ENCODE measurements around the gene IQGAP3. TPM values are rescaled to one million over a fixed set of nuclear protein-coding genes. Genes with fewer than 3 reads are reported as not detected.
"Not testable (repeated sequence)": the region's sequence is repeated elsewhere in the genome, so short reads cannot be mapped to it uniquely, and the experiment has no call there.

Gene IQGAP3
- total RNA-seq, 4 donors from 2014 or later, result 7.1 to 12.8 (median 8.6) TPM

DNA sequence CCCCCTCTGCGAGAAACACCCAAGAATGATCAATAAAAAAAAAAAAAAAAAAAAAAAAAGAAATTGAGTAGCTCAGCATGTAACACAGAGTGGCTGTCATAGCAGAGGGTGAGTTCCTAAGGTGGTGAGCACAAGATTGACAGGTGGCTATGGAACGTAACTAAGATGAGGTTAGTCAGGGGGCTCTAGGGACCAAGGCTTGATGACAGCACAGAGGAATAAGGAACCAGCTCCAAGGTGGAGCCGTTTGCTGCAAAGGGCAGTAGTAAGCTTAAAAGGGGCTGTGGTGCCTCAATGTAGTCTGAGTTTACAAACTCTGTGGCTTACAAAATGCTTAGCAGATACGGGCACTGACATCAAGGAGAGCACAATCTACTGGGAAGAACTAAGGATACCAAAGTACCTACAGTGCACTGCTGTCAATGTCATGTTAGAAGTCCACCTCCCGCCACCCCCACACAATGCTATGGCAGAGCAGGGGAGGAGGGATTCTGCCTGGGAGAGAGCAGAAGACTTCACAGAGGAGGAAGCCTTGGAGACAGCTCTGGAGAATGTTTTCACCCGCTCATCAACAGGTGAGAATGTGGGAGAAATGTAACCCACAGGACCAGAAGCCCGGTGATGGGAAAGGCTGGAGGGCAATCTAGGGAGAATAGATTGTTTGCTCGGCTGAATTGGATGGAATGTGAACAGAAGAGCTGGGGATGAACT lies 13.1 kb downstream of the IQGAP3 start:
- no peaks in the 10 kb centered on the region for H3K9me3 ChIP-seq
- H3K4me3 ChIP-seq, result no peak overlapping the region
- TF ChIP-seq, protein P1, sequence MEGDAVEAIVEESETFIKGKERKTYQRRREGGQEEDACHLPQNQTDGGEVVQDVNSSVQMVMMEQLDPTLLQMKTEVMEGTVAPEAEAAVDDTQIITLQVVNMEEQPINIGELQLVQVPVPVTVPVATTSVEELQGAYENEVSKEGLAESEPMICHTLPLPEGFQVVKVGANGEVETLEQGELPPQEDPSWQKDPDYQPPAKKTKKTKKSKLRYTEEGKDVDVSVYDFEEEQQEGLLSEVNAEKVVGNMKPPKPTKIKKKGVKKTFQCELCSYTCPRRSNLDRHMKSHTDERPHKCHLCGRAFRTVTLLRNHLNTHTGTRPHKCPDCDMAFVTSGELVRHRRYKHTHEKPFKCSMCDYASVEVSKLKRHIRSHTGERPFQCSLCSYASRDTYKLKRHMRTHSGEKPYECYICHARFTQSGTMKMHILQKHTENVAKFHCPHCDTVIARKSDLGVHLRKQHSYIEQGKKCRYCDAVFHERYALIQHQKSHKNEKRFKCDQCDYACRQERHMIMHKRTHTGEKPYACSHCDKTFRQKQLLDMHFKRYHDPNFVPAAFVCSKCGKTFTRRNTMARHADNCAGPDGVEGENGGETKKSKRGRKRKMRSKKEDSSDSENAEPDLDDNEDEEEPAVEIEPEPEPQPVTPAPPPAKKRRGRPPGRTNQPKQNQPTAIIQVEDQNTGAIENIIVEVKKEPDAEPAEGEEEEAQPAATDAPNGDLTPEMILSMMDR (IDR thresholded peaks at IDR 0.05), result no peak
- TF ChIP-seq POLR2A (IDR thresholded peaks at IDR 0.05), result no peak
- no peak for DNase-seq
- H3K27me3 ChIP-seq, result no peaks in the 10 kb centered on the region
- H3K27ac ChIP-seq, result no peak overlapping the region
- no peaks in the 10 kb centered on the region for H3K36me3 ChIP-seq
- H3K4me1 ChIP-seq, result peaks cover 0 to 8% (median 0%) of the 10 kb centered on the region in 3 donors
- WGBS, 2 donors, result 66% methylated on average over 7 of the region's 8 CpGs
- intact Hi-C loops (cut with DNase I), result no loop called here

GRCh38 chr1:156556354-156556753 lies 16.0 kb downstream of the IQGAP3 start:
- no peaks in the 10 kb centered on the region for H3K9me3 ChIP-seq
- no peaks in the 10 kb centered on the region for H3K27me3 ChIP-seq
- 67 to 81% methylated on average over 6 of the region's 9 CpGs for WGBS, 2 donors
- TF ChIP-seq, protein P1 (IDR thresholded peaks at IDR 0.05), result no peak
- no peak for TF ChIP-seq POLR2A (IDR thresholded peaks at IDR 0.05)
- H3K36me3 ChIP-seq, result no peaks in the 10 kb centered on the region
- H3K4me3 ChIP-seq, result no peak overlapping the region
- DNase-seq, result no peak
- H3K27ac ChIP-seq, result no peak overlapping the region
- peaks cover 0 to 8% (median 0%) of the 10 kb centered on the region in 3 donors for H3K4me1 ChIP-seq
- intact Hi-C loops (cut with DNase I), result no loop called here

DNA sequence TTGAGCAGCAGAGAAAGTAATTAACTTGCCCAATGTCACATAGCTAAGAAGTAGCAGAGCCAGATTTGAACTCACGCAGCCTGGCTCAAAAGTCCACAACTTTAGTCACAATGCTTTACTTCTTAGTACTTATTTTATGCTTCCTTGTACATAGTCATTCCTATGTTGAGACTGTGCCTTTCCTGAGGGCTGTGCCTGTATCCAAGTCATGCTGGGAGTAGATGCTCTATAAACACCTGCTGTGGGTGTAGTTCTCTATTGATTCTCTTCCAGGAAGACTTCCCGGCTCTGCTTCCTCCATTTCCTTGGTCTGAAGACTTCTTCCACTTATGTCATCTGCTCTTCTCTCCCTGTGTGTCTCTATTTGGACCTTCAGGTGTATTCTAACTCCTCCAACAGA lies 16.6 kb downstream of the IQGAP3 start:
- no peaks in the 10 kb centered on the region for H3K27me3 ChIP-seq
- H3K4me1 ChIP-seq, result peaks cover 0 to 7% (median 0%) of the 10 kb centered on the region in 3 donors
- no peaks in the 10 kb centered on the region for H3K36me3 ChIP-seq
- TF ChIP-seq, protein P1 (IDR thresholded peaks at IDR 0.05), result no peak
- TF ChIP-seq POLR2A (IDR thresholded peaks at IDR 0.05), result no peak
- no peak for DNase-seq
- intact Hi-C loops (cut with DNase I), result no loop called here
- WGBS, 2 donors, result 33 to 44% methylated on average over 1 to 2 of the region's 2 CpGs
- no peak overlapping the region for H3K27ac ChIP-seq
- no peaks in the 10 kb centered on the region for H3K9me3 ChIP-seq
- no peak overlapping the region for H3K4me3 ChIP-seq

- Histone ChIP-seq H3K9me3 (no peaks in the 10 kb centered on the region), H3K27ac (no peak overlapping the region), H3K4me3 (no peak overlapping the region), H3K27me3 (no peaks in the 10 kb centered on the region), H3K36me3 (no peaks in the 10 kb centered on the region), H3K4me1 (no peaks in the 10 kb centered on the region)
- TF ChIP-seq, protein P1 (IDR thresholded peaks at IDR 0.05), result no peak
- TF ChIP-seq POLR2A (IDR thresholded peaks at IDR 0.05), result no peak
- intact Hi-C loops (cut with DNase I), result no loop called here
- DNase-seq, result no peak
- 82 to 83% methylated on average over 8 of the region's 8 CpGs for WGBS, 2 donors
These were observed 17.4 kb downstream of the IQGAP3 start for GRCh38 chr1:156554971-156555370.

DNA sequence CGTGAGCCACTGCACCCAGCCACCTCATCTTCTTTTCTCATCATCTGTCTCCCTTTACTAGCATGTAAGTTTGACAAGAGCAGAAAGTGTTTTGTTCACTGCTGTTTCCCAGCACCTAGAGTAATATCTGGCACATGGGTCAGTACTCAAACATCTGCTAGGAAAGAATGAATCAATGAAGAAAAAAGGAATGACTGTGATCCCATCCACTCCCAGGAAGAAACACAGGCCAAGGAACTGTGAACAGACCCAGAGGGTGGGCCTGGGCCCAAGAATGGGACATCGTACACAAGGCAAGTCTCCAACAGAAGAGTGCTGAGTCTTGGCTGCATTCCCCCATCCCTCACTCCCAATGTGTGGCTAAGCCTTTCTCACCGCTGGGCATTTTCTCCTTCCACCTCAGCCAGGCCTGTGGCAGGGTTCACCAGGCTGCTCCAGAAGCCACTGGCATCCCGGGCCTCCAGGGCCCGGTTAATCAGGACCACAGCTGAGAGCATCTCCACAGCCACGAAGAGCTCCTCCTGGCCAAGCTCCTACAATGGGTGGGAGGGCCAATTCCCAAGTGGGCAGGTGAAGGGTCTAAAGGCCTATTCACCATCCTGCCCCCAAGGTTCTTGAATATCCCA lies 18.4 kb downstream of the IQGAP3 start:
- 73 to 88% methylated on average over 3 to 4 of the region's 6 CpGs for WGBS, 2 donors
- Histone ChIP-seq H3K4me3 (no peak overlapping the region), H3K4me1 (no peaks in the 10 kb centered on the region), H3K9me3 (no peaks in the 10 kb centered on the region), H3K27ac (no peak overlapping the region), H3K27me3 (no peaks in the 10 kb centered on the region), H3K36me3 (no peaks in the 10 kb centered on the region)
- intact Hi-C loops (cut with DNase I), result no loop called here
- DNase-seq, result no peak
- TF ChIP-seq, protein P1 (IDR thresholded peaks at IDR 0.05), result no peak
- TF ChIP-seq POLR2A (IDR thresholded peaks at IDR 0.05), result no peak

DNA sequence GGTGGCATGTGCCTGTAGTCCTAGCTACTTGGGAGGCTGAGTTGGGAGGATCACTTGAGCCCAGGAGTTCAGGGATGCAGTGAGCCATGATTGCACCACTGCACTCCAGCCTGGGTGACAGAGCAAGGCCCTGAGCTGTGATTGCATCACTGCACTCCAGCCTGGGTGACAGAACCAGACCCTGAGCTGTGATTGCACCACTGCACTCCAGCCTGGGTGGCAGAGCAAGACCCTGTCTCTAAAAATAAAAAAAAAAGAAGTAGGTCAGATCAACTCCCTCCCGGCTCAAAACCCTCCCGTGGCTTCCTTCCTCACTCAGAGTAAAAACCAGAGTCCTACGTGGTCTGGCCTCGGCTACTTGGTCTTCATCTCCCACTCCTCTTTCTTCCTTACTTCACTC lies 19.4 kb downstream of the IQGAP3 start:
- 66 to 88% methylated on average over 4 of the region's 4 CpGs for WGBS, 2 donors
- DNase-seq; H3K4me1 ChIP-seq; H3K27me3 ChIP-seq; H3K4me3 ChIP-seq; H3K27ac ChIP-seq; H3K36me3 ChIP-seq; intact Hi-C loops (cut with DNase I); H3K9me3 ChIP-seq: not testable (repeated sequence)

All from esophagus squamous epithelium (tissue), 5 donors.